ENCODE data around the gene RCAN2. TPM values are rescaled to one million over a fixed set of nuclear protein-coding genes. Genes with fewer than 3 reads are reported as not detected.

The RCAN2 gene
- total and polyA plus RNA-seq, 8 donors, result 2.5 to 35.8 (median 3.1) TPM

DNA sequence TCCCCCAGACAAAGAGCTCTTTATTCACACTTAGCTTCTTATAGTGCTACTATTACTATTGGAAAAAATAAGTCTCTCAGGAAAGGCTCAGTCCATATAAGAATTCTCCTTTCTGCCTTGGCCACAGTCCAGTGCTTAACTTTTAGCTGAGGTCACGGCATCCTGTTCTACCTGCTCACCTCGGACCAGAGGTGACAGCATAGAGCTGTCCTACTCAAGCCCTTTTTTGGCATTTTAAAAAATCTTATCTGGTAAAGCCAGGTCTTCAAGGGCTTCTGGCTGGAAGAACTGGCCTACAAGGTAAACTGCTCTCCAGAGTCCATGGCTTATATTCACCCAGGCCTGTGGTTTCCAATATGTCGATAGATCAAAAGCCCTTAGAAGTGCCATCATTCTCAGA, 109.7 kb downstream of the RCAN2 start:
- Histone ChIP-seq H3K27me3 (no peaks in the 10 kb centered on the region), H3K27ac (no peak overlapping the region), H3K4me1 (no peaks in the 10 kb centered on the region), H3K9me3 (no peaks in the 10 kb centered on the region), H3K36me3 (no peaks in the 10 kb centered on the region), H3K4me3 (no peak overlapping the region)
- ATAC-seq, result peak; percentile 27
- DNase-seq, result no peak
- TF ChIP-seq, protein P1, sequence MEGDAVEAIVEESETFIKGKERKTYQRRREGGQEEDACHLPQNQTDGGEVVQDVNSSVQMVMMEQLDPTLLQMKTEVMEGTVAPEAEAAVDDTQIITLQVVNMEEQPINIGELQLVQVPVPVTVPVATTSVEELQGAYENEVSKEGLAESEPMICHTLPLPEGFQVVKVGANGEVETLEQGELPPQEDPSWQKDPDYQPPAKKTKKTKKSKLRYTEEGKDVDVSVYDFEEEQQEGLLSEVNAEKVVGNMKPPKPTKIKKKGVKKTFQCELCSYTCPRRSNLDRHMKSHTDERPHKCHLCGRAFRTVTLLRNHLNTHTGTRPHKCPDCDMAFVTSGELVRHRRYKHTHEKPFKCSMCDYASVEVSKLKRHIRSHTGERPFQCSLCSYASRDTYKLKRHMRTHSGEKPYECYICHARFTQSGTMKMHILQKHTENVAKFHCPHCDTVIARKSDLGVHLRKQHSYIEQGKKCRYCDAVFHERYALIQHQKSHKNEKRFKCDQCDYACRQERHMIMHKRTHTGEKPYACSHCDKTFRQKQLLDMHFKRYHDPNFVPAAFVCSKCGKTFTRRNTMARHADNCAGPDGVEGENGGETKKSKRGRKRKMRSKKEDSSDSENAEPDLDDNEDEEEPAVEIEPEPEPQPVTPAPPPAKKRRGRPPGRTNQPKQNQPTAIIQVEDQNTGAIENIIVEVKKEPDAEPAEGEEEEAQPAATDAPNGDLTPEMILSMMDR (IDR thresholded peaks at IDR 0.05), result no peak
- intact Hi-C loops (cut with DNase I), result no loop called here

GRCh38 chr6:46381057-46381456, 110.2 kb downstream of the RCAN2 start:
- no peak overlapping the region for H3K4me3 ChIP-seq
- ATAC-seq (peak; percentile 18), DNase-seq (no peak)
- no peaks in the 10 kb centered on the region for H3K4me1 ChIP-seq
- intact Hi-C loops (cut with DNase I), result no loop called here
- no peaks in the 10 kb centered on the region for H3K27me3 ChIP-seq
- TF ChIP-seq, protein P1 (IDR thresholded peaks at IDR 0.05), result no peak
- no peak overlapping the region for H3K27ac ChIP-seq
- no peaks in the 10 kb centered on the region for H3K9me3 ChIP-seq
- H3K36me3 ChIP-seq, result no peaks in the 10 kb centered on the region

DNA sequence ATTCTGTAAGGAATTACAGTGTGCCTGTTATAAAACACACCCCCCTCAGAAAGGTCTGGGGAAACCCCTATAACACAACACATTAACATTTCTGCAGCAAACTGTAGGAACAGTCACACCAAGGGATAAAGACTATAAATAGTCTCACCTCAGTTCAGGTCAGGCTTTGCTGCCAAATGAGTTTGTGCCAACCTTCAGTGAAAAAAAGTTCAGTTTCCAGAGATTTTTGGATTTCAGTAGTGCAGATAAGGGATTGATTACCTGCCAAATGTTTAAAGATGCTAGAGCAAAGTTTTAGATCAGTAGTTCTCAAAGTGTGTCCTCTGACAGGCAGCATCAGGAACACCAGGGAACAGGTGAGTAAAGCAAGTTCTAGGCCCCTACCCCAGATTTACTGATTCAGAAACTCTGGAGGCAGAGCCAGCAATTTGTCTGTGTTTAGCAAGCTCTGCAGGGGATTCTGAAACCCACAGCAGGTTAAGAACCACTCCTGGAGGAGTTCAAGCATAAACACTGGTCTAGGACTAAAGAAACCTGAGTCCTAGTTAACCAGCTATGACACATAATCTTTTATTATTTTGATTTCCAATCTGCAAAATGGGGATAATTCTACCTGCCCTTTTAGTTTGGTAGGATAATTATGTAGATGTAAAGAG, 111.0 kb downstream of the RCAN2 start:
- Histone ChIP-seq H3K27ac (no peak overlapping the region), H3K27me3 (no peaks in the 10 kb centered on the region), H3K36me3 (no peaks in the 10 kb centered on the region), H3K4me3 (no peak overlapping the region), H3K9me3 (no peaks in the 10 kb centered on the region), H3K4me1 (no peaks in the 10 kb centered on the region)
- no peak for DNase-seq
- intact Hi-C loops (cut with DNase I), result no loop called here
- TF ChIP-seq, protein P1 (IDR thresholded peaks at IDR 0.05), result no peak
- ATAC-seq, result no peak

DNA sequence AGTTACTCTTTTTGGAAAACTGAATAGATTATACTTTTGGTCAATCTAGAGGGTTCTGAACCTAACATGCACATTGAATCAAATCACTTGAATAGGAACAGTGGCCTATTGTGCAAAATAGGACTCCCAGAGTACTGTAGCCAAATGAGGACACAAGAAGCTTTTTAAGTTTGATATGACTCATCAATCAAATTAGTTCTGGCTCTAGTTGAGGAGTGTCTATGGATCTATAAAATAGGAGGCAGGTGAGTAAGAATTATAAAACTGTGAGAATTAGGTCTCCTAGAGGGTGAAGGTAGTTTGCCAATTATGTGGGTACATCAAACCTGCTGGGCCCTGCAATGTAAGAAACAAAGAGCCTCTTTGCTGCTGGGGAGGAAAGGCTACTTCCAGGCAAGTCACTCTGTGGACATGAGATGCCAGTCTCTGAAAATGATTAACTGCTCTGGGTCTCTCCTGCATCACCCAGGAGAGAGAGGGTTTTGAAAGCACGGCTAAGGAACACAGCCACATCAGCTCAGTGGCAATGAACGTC, 112.3 kb downstream of the RCAN2 start:
- TF ChIP-seq, protein P1 (IDR thresholded peaks at IDR 0.05), result no peak
- no peaks in the 10 kb centered on the region for H3K36me3 ChIP-seq
- no peaks in the 10 kb centered on the region for H3K4me1 ChIP-seq
- no peak overlapping the region for H3K27ac ChIP-seq
- H3K27me3 ChIP-seq, result no peaks in the 10 kb centered on the region
- H3K9me3 ChIP-seq, result no peaks in the 10 kb centered on the region
- no peak for DNase-seq
- no peak overlapping the region for H3K4me3 ChIP-seq
- ATAC-seq, result no peak
- intact Hi-C loops (cut with DNase I), result no loop called here

DNA sequence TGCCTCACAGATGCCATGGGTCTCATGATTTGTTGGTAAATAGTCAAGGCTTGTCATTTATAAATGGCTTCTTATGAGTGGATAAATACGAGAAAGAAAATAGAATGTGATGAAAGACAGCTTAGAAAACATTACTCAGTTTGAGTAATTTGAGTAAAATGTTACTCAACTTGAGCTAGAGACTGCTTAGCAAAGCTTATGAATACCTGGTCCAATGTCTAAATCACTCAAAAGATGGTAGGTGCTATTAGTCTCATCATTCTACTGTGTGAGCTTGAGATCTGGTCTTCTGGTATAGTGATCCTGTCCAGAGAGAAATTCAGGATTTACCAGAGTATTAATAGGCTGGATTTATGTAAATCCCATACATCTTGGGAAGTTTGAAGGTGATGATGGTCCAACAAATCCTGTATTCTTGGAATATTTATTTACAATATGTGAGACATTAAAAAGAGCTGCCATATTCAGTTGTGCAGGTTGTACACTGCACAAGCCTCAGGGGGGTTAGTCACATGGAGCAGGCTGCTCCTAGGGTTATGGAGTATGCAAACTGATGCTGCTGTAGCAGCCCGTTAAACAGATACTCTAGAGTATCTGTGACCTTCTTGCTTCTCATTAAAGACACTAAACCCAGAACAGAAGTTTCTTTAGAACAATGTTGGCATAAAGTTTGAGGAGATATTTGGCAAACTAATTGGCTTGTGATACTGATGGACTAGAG, 112.9 kb downstream of the RCAN2 start:
- TF ChIP-seq, protein P1 (IDR thresholded peaks at IDR 0.05), result no peak
- Histone ChIP-seq H3K4me3 (no peak overlapping the region), H3K4me1 (no peaks in the 10 kb centered on the region), H3K36me3 (no peaks in the 10 kb centered on the region), H3K27me3 (no peaks in the 10 kb centered on the region), H3K27ac (no peak overlapping the region), H3K9me3 (no peaks in the 10 kb centered on the region)
- DNase-seq (no peak), ATAC-seq (no peak)
- intact Hi-C loops (cut with DNase I), result no loop called here
